Measurements from ENCODE around the gene ALKBH1.

GRCh38 chr14:77708749-77709148 lies 926 bp upstream of the ALKBH1 start:
- TF ChIP-seq CTCF (IDR thresholded peaks at IDR 0.05) = no peak
- no peak for TF ChIP-seq POLR2A (IDR thresholded peaks at IDR 0.05)

Data from lower leg skin (tissue), 3 donors.